ENCODE measurements around the gene OPN4.

Gene OPN4

DNA sequence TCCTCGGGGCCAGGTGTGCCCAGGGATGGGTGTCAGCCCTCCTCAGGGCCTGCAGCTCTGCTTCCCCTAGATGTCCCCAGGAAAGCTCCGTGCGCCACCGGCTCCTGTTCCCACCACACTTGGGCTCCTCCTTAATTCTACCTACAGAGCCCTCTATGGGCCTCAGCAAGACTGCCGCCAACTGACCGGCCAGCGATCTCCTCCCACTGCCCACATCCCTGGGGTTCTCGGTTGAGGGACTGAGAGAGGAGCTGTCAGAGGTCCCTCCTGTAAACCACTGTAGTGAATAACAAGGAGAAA is 8.6 kb downstream of the OPN4 start:
- Histone ChIP-seq H3K4me2 (ENCODE audit: low read depth, low read length, poor library complexity, severe bottlenecking) (no peak overlapping the region), H3F3A (ENCODE audit: low read depth) (no peaks in the 10 kb centered on the region), H4K20me1 (ENCODE audit: insufficient read depth, low read length, poor library complexity, severe bottlenecking) (no peaks in the 10 kb centered on the region), H3K4me3 (ENCODE audit: low read length, poor library complexity, severe bottlenecking) (no peak overlapping the region), H3K36me3 (ENCODE audit: insufficient read depth, low read length) (no peaks in the 10 kb centered on the region), H3K9me3 (ENCODE audit: insufficient read depth, low read depth, low read length) (no peaks in the 10 kb centered on the region), H3K4me1 (ENCODE audit: insufficient read depth, low read length, poor library complexity, severe bottlenecking) (no peaks in the 10 kb centered on the region), H3K27me3 (ENCODE audit: insufficient read depth, low read length, poor library complexity, severe bottlenecking) (no peaks in the 10 kb centered on the region), H3K9me2 (replicated peaks; ENCODE audit: low read depth, low read length) (no peaks in the 10 kb centered on the region), H3K79me2 (ENCODE audit: insufficient read depth, low read length) (no peaks in the 10 kb centered on the region), H3K9ac (ENCODE audit: low read depth, low read length, poor library complexity, severe bottlenecking) (no peak overlapping the region), H2AFZ (ENCODE audit: low read length) (no peak overlapping the region)
- TF ChIP-seq, protein P1, sequence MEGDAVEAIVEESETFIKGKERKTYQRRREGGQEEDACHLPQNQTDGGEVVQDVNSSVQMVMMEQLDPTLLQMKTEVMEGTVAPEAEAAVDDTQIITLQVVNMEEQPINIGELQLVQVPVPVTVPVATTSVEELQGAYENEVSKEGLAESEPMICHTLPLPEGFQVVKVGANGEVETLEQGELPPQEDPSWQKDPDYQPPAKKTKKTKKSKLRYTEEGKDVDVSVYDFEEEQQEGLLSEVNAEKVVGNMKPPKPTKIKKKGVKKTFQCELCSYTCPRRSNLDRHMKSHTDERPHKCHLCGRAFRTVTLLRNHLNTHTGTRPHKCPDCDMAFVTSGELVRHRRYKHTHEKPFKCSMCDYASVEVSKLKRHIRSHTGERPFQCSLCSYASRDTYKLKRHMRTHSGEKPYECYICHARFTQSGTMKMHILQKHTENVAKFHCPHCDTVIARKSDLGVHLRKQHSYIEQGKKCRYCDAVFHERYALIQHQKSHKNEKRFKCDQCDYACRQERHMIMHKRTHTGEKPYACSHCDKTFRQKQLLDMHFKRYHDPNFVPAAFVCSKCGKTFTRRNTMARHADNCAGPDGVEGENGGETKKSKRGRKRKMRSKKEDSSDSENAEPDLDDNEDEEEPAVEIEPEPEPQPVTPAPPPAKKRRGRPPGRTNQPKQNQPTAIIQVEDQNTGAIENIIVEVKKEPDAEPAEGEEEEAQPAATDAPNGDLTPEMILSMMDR (conservative IDR thresholded peaks at IDR 0.05; ENCODE audit: low read length) = no peak
- no peak for TF ChIP-seq EZH2phosphoT487 (IDR thresholded peaks at IDR 0.05; ENCODE audit: borderline replicate concordance)

DNA sequence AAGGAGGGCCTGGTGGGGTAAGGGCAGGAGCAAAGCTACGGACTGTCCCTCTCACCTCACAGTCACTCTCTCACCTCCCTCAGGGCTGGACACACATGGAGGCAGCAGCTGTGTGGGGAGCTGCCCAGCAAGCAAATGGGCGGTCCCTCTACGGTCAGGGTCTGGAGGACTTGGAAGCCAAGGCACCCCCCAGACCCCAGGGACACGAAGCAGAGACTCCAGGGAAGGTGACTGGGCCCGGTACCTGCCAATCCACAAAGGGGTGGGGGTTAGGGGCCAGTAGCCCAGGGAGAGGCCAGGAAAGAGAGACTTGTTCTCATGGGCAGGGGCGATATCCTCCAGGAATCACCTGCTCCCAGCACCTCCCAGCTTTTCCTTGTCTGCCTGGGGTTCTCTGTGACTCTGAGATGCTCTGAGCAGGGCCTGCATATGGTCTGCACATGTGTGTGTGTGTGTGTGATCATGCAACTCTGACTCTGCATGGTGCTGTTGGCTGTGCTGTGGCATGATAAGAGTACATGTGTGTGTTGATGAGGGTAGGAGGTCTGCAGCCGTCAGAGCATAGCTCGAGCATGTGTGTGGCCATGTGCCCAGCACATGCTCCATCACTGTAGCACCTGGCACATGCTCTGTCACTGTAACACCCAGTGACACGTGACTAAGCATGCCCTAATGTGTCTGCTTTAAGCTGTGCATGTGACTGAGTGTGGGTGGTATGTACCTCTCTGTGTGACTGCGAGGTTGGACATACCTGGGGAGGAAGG is 9.4 kb downstream of the OPN4 start:
- Histone ChIP-seq H3K36me3 (ENCODE audit: insufficient read depth, low read length) (no peaks in the 10 kb centered on the region), H3K9me2 (replicated peaks; ENCODE audit: low read depth, low read length) (no peaks in the 10 kb centered on the region), H3K4me1 (ENCODE audit: insufficient read depth, low read length, poor library complexity, severe bottlenecking) (no peaks in the 10 kb centered on the region), H4K20me1 (ENCODE audit: insufficient read depth, low read length, poor library complexity, severe bottlenecking) (no peaks in the 10 kb centered on the region), H3K4me2 (ENCODE audit: low read depth, low read length, poor library complexity, severe bottlenecking) (no peak overlapping the region), H3F3A (ENCODE audit: low read depth) (no peaks in the 10 kb centered on the region), H2AFZ (ENCODE audit: low read length) (no peak overlapping the region), H3K9me3 (ENCODE audit: insufficient read depth, low read depth, low read length) (no peaks in the 10 kb centered on the region), H3K4me3 (ENCODE audit: low read length, poor library complexity, severe bottlenecking) (no peak overlapping the region), H3K27me3 (ENCODE audit: insufficient read depth, low read length, poor library complexity, severe bottlenecking) (no peaks in the 10 kb centered on the region), H3K9ac (ENCODE audit: low read depth, low read length, poor library complexity, severe bottlenecking) (no peak overlapping the region), H3K79me2 (ENCODE audit: insufficient read depth, low read length) (no peaks in the 10 kb centered on the region)
- no peak for TF ChIP-seq EZH2phosphoT487 (IDR thresholded peaks at IDR 0.05; ENCODE audit: borderline replicate concordance)
- TF ChIP-seq, protein P1 (conservative IDR thresholded peaks at IDR 0.05; ENCODE audit: low read length) = no peak

DNA sequence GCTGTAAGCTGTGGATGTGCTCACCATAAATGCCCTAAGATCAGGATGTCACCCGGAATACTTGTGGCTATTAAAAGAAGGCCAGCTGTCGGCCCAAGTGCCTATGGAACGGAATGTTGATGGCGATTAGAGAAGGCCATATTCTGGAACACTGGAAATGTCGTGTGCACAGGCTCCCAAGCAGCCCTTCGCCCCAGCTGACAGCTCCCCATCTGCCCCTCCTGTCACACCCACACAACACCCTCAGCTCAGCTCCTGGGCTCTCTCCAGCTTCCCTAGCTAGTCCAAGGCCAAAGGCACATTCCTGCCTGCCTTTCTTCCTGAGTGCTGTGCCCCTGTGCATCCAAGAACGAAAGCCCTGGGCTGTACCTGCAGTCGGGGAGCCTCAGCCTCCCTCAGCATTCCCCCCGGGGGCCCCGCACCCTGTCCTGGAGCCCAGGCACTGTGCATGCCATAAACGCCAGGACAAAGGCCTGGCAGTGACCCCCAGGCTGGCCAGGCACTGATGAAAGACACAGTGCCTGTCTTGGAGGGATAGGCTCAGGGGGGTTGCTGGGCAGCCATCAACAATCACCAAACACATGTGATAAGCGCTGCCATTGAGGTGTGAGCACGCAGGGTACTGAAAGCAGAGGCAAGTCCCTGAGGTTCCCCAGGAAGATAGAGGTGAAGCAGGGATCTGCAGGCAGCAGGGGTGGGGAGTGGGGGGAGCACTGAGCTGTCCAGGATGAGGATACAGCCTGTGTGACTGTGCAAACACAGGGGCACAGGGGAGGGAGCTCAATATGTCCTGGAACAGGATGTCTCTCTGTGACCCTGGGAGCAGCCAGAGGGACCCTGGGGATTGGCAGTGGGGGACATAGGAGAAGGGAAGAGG is 10.2 kb downstream of the OPN4 start:
- Histone ChIP-seq H3K36me3 (ENCODE audit: insufficient read depth, low read length) (no peaks in the 10 kb centered on the region), H3F3A (ENCODE audit: low read depth) (no peaks in the 10 kb centered on the region), H3K4me2 (ENCODE audit: low read depth, low read length, poor library complexity, severe bottlenecking) (no peak overlapping the region), H3K4me1 (ENCODE audit: insufficient read depth, low read length, poor library complexity, severe bottlenecking) (no peaks in the 10 kb centered on the region), H3K9me3 (ENCODE audit: insufficient read depth, low read depth, low read length) (no peaks in the 10 kb centered on the region), H2AFZ (ENCODE audit: low read length) (no peak overlapping the region), H3K27me3 (ENCODE audit: insufficient read depth, low read length, poor library complexity, severe bottlenecking) (no peaks in the 10 kb centered on the region), H3K9me2 (replicated peaks; ENCODE audit: low read depth, low read length) (no peaks in the 10 kb centered on the region), H4K20me1 (ENCODE audit: insufficient read depth, low read length, poor library complexity, severe bottlenecking) (no peaks in the 10 kb centered on the region), H3K79me2 (ENCODE audit: insufficient read depth, low read length) (no peaks in the 10 kb centered on the region), H3K9ac (ENCODE audit: low read depth, low read length, poor library complexity, severe bottlenecking) (no peak overlapping the region), H3K4me3 (ENCODE audit: low read length, poor library complexity, severe bottlenecking) (no peak overlapping the region)
- TF ChIP-seq EZH2phosphoT487 (IDR thresholded peaks at IDR 0.05; ENCODE audit: borderline replicate concordance) = no peak
- TF ChIP-seq, protein P1 (conservative IDR thresholded peaks at IDR 0.05; ENCODE audit: low read length) = no peak
